ENCODE measurements around the gene RNU6-9.

The RNU6-9 gene

GRCh38 chr19:927351-927779 is 34.1 kb downstream of the RNU6-9 start:
- H3K27ac ChIP-seq: peak overlapping the region; percentile 95
- H3K36me3 ChIP-seq: peaks cover 33% of the 10 kb centered on the region
- no peaks in the 10 kb centered on the region for H3K9me3 ChIP-seq
- H3K4me1 ChIP-seq (ENCODE audit: control insufficient read depth in 1 of 2, insufficient read depth in 1 of 2, low read depth in 1 of 2, low read length in 1 of 2): peaks cover 50 to 70% of the 10 kb centered on the region in 2 experiments
- no peak for TF ChIP-seq CTCF (IDR thresholded peaks at IDR 0.05)
- no peaks in the 10 kb centered on the region for H3K27me3 ChIP-seq
- H3K4me3 ChIP-seq (ENCODE audit: low read depth in 1 of 2, low read length in 1 of 2): peak overlapping the region; percentile 94 to 95

GRCh38 chr19:927780-928401 is 34.6 kb downstream of the RNU6-9 start:
- H3K36me3 ChIP-seq: peaks cover 38% of the 10 kb centered on the region
- H3K27me3 ChIP-seq: no peaks in the 10 kb centered on the region
- peak overlapping the region; percentile 95 for H3K27ac ChIP-seq
- peak overlapping the region; percentile 94 to 95 for H3K4me3 ChIP-seq (ENCODE audit: low read depth in 1 of 2, low read length in 1 of 2)
- peaks cover 55 to 75% of the 10 kb centered on the region in 2 experiments for H3K4me1 ChIP-seq (ENCODE audit: control insufficient read depth in 1 of 2, insufficient read depth in 1 of 2, low read depth in 1 of 2, low read length in 1 of 2)
- no peak for TF ChIP-seq CTCF (IDR thresholded peaks at IDR 0.05)
- no peaks in the 10 kb centered on the region for H3K9me3 ChIP-seq

GRCh38 chr19:928471-929202 is 35.4 kb downstream of the RNU6-9 start:
- TF ChIP-seq CTCF (IDR thresholded peaks at IDR 0.05): no peak
- Histone ChIP-seq H3K4me1 (ENCODE audit: control insufficient read depth in 1 of 2, insufficient read depth in 1 of 2, low read depth in 1 of 2, low read length in 1 of 2) (peaks cover 60 to 76% of the 10 kb centered on the region in 2 experiments), H3K27me3 (no peaks in the 10 kb centered on the region), H3K4me3 (ENCODE audit: low read depth in 1 of 2, low read length in 1 of 2) (peak overlapping the region; percentile 94 to 95), H3K9me3 (no peaks in the 10 kb centered on the region), H3K36me3 (peaks cover 44% of the 10 kb centered on the region), H3K27ac (peak overlapping the region; percentile 95)

DNA sequence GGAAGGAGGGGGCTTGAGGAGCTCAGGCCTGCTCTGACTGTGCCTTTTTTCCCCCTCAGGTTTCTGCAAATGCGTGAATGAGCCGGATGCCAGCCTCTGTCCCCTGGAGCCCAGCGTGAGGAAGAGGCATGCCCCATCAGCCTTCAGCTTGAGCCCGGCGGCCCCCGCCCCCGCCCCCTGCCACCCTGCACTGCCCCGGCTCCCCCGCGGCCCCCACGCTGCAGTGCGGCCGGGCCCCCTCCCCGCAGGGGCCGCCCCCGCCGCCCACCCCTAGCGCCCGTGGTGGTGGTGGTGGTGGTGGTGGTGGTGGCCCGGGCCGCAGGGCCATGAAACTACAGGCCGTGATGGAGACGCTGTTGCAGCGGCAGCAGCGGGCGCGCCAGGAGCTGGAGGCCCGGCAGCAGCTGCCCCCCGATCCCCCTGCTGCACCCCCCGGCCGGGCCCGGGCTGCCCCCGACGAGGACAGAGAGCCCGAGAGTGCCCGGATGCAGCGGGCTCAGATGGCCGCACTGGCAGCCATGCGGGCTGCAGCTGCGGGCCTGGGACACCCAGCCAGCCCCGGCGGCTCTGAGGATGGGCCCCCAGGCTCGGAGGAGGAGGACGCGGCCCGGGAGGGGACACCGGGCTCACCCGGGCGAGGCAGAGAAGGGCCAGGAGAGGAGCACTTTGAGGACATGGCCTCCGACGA is 36.1 kb downstream of the RNU6-9 start:
- Histone ChIP-seq H3K27ac (peak overlapping the region; percentile 95), H3K4me3 (ENCODE audit: low read depth in 1 of 2, low read length in 1 of 2) (peak overlapping the region; percentile 94 to 95), H3K9me3 (no peaks in the 10 kb centered on the region), H3K4me1 (ENCODE audit: control insufficient read depth in 1 of 2, insufficient read depth in 1 of 2, low read depth in 1 of 2, low read length in 1 of 2) (peaks cover 60 to 76% of the 10 kb centered on the region in 2 experiments), H3K36me3 (peaks cover 51% of the 10 kb centered on the region), H3K27me3 (no peaks in the 10 kb centered on the region)
- no peak for TF ChIP-seq CTCF (IDR thresholded peaks at IDR 0.05)

DNA sequence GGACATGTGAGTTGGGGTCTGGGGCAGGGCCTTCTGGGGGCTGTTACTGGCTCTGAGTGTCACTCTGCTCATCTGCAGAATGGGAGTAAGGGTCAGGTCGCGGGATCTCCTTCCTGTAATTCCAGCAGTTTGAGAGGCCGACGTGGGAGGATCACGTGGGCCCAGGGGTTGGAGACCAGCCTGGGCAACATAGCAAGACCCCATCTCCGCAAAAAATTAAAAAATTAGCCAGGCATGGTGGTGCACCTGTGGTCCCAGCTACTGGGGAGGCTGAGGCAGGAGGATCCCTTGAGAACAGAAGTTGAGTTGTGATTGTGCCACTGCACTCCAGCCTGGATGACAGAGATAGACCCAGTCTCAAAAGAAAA is 36.6 kb downstream of the RNU6-9 start:
- H3K27ac ChIP-seq: peak overlapping the region; percentile 95
- H3K4me3 ChIP-seq (ENCODE audit: low read depth in 1 of 2, low read length in 1 of 2): no peak overlapping the region
- no peaks in the 10 kb centered on the region for H3K9me3 ChIP-seq
- peaks cover 60 to 76% of the 10 kb centered on the region in 2 experiments for H3K4me1 ChIP-seq (ENCODE audit: control insufficient read depth in 1 of 2, insufficient read depth in 1 of 2, low read depth in 1 of 2, low read length in 1 of 2)
- no peak for TF ChIP-seq CTCF (IDR thresholded peaks at IDR 0.05)
- H3K27me3 ChIP-seq: no peaks in the 10 kb centered on the region
- H3K36me3 ChIP-seq: peaks cover 53% of the 10 kb centered on the region

Data from neutrophil (primary cell).